ENCODE results near the gene HOXC5.

Gene HOXC5

GRCh38 chr12:54021432-54022013 lies 11.3 kb upstream of the HOXC5 start:
- DNase-seq, result peak; percentile 11

GRCh38 chr12:54022960-54023884 lies 9.6 kb upstream of the HOXC5 start:
- no peak for DNase-seq

- DNase-seq, result no peak
Measured at GRCh38 chr12:54024127-54024526, 8.7 kb upstream of the HOXC5 start.

GRCh38 chr12:54024581-54025305 lies 8.1 kb upstream of the HOXC5 start:
- DNase-seq, result no peak

DNA sequence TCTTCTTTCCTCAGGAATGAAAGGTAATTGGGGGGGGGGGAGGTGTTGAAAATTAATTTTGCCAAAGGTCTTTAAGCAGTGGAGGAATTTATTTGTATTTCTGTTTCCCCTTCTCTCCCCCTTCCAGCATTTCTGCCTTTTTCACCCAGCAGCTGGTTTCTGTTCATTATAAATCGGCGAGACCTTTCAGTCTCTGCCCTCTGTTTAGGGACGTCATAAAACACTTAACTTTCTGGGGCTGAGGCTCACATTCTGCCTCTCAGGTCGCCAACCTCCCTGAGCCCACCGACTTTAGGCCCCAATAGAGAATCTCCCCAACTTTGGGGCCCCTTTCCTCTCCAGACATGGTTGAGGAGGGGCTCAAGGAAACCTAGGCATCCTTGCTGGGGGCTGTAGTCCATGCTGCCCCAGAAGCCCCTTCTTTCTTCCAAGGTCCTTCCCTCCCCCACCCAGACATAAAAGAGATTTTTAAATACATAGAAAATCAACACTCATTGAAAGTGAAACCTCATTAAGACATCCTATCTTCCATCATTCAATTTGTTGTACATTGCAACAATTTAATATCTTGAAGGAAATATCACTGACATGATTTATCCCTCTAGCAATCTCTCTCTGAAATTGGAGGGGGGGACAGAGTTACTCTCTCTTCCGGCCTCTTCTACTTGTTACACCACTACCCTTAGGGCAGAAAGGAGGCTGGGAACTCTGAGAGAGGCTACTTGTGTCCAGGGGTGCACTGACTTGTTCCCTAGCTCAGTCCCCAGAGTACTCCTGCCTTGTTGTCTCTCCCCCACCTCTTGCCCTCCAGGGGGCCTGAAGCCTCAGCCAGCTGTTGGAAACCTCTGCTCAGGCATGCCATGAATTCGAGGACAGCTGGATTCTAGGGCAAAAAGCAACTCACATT lies 7.1 kb upstream of the HOXC5 start:
- DNase-seq, result no peak

DNA sequence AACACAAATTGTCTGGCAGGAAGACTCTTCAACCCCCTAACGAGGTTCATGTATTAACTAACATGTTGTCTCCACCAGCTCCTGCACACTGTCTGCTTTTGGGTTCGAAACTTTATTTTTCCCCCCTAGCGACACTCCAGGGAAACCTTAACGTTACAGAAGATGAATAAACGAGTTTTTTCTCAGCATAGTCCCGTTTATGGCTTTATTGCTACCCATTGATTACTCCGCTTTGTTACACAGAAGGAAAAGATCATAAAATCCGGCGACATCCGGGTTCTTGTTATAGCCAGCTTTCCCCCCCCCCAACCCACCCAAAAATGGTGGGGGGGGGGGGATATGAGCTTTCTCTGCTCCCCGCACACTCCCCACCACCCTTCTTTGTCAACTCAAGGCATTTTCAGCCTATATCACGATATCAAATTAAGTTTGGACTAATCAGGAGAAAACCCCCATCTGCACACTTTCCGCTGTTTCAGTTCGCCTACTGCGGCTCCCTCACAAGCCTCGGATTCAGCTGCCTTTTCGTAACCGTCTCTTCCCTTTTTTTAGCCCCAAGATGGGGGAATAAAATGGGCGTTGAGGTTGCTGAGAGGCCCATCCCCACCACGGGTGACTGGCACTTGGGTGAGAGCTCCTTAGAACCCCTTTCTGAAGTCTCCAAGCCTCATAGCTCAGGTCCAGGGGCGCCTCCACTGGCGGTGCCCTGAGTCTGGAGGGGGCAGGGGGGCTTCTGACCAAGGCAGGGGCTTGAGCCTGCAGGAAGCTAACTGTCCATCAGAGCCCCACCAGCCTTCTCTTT lies 6.0 kb upstream of the HOXC5 start:
- no peak for DNase-seq

DNA sequence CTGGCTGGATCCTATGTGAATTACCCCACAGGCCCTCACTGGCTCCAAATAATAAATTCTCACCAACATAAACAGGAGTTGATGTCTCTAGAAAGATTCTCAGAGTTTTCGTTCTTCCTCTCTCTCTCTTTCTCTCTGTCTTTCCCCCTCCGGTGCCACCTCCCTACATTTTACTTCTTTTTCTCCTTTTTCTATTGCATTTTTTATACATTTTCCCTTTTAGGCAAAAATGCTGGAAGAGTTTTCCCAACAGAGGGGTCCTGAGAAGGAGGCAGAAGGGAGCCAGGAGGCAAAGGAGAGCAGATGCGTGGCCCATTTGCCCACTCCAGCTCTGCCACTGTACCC lies 5.4 kb upstream of the HOXC5 start:
- no peak for DNase-seq

DNA sequence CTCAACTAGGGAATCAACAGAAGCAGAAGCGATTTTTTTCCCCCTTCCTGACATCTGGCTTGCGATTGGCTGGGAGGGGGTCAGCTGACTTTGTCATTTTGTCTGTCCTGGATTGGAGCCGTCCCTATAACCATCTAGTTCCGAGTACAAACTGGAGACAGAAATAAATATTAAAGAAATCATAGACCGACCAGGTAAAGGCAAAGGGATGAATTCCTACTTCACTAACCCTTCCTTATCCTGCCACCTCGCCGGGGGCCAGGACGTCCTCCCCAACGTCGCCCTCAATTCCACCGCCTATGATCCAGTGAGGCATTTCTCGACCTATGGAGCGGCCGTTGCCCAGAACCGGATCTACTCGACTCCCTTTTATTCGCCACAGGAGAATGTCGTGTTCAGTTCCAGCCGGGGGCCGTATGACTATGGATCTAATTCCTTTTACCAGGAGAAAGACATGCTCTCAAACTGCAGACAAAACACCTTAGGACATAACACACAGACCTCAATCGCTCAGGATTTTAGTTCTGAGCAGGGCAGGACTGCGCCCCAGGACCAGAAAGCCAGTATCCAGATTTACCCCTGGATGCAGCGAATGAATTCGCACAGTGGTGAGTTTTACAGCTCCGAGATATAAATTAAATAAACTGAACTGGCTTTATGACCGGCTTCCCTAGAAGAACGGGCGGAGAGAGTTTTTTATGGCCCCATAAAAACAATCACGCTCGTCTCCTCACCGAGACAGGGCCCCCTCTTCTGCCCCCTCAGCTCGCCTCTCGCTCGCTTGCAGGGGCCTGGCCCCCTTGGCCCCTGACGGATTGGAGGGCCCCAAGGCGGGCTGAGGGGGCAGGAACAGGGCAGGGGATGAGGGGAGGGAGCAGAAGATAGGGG lies 4.3 kb upstream of the HOXC5 start, which contains the start of gene HOXC6:
TSS of gene HOXC6 (plus strand) at position 127 of the 888 bp plus-strand sequence. CDS start at position 209, 82 bp downstream.
- peak; percentile 27 for DNase-seq

DNA sequence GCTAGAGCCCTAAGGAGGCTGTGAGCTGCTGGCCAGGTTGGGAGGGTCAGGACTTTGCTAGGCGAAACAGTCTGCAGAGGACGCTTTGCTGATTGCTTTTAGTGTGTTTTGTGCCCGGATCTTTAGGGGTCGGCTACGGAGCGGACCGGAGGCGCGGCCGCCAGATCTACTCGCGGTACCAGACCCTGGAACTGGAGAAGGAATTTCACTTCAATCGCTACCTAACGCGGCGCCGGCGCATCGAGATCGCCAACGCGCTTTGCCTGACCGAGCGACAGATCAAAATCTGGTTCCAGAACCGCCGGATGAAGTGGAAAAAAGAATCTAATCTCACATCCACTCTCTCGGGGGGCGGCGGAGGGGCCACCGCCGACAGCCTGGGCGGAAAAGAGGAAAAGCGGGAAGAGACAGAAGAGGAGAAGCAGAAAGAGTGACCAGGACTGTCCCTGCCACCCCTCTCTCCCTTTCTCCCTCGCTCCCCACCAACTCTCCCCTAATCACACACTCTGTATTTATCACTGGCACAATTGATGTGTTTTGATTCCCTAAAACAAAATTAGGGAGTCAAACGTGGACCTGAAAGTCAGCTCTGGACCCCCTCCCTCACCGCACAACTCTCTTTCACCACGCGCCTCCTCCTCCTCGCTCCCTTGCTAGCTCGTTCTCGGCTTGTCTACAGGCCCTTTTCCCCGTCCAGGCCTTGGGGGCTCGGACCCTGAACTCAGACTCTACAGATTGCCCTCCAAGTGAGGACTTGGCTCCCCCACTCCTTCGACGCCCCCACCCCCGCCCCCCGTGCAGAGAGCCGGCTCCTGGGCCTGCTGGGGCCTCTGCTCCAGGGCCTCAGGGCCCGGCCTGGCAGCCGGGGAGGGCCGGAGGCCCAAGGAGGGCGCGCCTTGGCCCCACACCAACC lies 3.1 kb upstream of the HOXC5 start:
- DNase-seq, result no peak

- no peak for DNase-seq
Measured at GRCh38 chr12:54030442-54030801, 2.4 kb upstream of the HOXC5 start.

DNA sequence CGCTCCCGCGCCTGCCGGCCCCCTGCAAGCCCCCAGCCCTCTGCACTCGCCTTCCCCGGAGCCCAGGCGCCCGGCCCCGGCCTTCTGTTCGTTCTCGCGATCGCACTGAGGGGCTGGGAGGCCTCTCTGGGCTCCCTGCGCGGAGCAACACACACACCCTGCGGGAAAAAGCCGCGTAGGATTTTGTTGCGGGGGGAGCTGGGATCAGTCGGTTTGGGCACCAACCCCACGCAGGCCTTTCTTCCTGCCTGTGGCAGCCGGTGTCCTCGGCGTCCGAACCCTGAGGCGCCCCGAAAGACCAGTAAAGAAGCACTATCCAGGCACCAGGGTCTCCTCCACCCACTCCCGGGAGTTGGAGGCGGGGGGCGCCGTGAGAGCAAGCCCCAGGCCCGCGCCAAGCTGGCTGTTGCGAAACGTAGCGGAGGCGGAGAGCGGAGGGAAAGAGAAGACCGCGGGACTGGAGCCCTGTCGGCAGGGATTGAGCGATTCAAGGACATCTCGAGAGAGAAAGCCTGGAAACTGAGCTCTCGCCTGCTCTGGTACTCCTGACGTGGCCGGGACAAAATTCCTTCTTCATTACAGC lies 1.9 kb upstream of the HOXC5 start:
- DNase-seq, result no peak

DNA sequence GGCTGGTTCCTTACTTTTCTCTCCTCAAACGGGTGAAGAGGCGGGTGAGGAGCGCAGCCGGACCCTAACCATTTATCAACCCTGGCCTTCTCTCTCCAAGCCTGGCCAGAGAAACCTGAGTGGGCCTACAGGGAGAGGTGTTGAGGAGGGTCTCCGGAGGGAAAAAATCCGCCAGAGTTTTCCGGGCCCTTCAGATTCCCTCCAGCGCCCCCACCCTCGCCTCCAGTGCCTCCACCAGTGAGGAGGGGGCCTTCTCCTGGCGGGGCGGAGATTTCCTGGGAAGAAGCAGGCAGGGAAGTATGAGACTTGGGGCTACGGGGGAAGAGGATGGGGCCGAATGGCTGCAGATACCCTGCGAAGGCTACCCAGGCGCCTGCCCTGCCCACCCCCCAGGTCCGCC lies 1.4 kb upstream of the HOXC5 start:
- DNase-seq, result no peak

DNA sequence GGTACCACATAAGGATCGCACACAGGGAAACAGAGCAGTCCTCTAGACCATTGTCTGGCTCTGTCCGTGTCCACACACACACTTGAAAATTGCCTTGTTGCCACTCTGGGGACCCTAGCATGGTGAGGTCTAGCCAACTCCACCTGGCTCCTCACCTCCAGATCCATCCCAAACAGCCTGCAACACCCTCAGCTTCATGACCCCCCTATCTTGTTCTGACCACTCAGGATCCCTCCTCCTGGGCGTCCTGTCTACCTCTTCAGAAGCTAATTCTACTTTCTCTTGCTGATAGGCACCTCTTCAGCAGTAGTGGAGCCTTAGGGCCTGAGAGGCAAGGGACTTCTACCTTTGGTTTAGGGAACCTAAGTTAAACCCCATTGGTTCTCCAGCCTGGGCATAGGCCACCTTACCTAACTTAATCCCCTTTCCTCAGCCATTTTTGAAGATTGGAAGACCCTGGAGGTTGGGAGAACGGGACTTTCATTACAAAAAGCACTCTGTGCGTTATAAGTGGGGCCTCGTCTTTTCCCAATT lies 697 bp upstream of the HOXC5 start:
- no peak for DNase-seq

DNA sequence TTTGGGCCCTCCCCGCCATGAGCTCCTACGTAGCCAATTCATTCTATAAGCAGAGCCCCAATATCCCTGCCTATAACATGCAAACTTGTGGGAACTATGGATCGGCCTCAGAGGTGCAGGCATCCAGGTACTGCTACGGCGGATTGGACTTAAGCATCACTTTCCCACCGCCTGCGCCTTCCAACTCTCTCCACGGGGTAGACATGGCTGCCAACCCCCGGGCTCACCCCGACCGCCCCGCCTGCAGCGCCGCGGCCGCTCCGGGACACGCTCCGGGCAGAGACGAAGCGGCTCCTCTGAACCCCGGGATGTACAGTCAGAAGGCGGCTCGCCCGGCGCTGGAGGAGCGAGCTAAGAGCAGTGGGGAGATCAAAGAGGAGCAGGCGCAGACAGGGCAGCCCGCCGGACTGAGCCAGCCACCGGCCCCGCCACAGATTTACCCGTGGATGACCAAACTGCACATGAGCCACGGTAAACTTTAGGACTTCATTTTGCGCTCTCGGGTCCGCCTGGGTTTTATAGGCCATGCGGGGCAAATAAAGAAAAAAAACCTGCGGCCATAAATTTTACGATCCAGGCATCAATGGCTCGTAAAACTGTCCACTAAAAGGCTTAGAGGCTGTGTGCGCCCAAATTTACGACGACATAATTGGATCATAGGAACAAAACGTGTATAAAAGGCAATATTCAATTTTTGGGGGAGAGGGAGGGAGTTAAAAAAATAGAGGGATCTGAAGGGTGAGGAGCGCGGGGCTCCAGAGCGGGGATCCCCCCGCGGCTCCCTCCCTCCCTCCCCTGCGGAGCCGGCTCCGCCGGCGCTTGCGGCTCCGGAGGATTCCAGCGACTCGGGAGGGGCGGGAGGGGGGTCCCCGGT lies 493 bp downstream of the HOXC5 start:
- DNase-seq, result peak; percentile 50

- DNase-seq, result no peak
Measured at GRCh38 chr12:54033980-54034784, 1.3 kb downstream of the HOXC5 start.

DNA sequence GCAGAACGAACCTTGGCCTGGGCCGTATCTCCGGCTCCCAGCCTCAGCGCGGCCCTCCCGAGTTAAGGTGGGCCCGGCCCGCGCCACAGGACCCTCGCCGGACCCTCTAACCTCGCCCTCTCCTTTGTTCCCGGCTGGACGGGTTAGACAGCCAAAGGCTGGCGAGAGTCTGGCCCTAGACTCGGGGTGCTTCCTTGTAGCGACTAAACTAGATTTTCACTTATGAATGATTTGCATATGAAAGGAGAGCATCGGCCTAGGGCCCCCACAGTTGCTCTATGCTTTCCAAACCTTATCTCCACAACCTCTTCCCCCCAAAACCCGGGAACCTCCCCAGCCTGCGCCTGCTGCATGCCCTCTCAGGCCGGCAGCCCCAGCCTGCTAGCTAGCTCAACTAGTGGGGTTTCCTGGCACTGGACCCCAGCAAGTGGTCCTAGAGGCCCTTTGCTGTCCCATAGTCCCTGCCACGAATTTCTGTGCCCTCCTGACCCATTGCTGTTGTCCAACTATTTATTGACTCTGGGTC lies 2.0 kb downstream of the HOXC5 start:
- DNase-seq, result no peak
